Activated CD4-positive, alpha-beta memory T cell treated with anti-CD3 and anti-CD28 coated beads for 36 hours (primary cell): ENCODE data around the gene USP43. TPM values are rescaled to one million over a fixed set of nuclear protein-coding genes. Genes with fewer than 3 reads are reported as not detected.

Experiments used
- CTCF ChIA-PET: fragments of 350-600 bp; sonication (Branson Sonifier 250); formaldehyde crosslinking; loops from one replicate; lab custom pipeline; 2021; ENCODE audit warnings: antibody characterized with exemption, inconsistent platforms; lab: Charles Lee
- POLR2A ChIA-PET: fragments of 350-600 bp; sonication (Branson Sonifier 250); formaldehyde crosslinking; loops from one replicate; lab custom pipeline; 2021; ENCODE audit warnings: antibody characterized with exemption; lab: Charles Lee
- DNase-seq: peaks from one replicate; pipeline ENCODE4 v3.0.0-alpha.2; 2020
- H3K27ac Mint-ChIP-seq: one replicate; pipeline ENCODE4 v1.8.0; 2021; ENCODE audit warnings: mixed read lengths
- H3K27me3 Mint-ChIP-seq: one replicate; pipeline ENCODE4 v1.8.0; 2021; ENCODE audit warnings: mixed read lengths
- H3K36me3 Mint-ChIP-seq: one replicate; pipeline ENCODE4 v1.8.0; 2021; ENCODE audit warnings: mixed read lengths
- H3K4me1 Mint-ChIP-seq: one replicate; pipeline ENCODE4 v1.8.0; 2021; ENCODE audit warnings: low read depth, mixed read lengths
- H3K4me3 Mint-ChIP-seq: one replicate; pipeline ENCODE4 v1.8.0; 2021; ENCODE audit warnings: mild to moderate bottlenecking, mixed read lengths
- H3K9me3 Mint-ChIP-seq: one replicate; pipeline ENCODE4 v1.8.0; 2021; ENCODE audit warnings: mixed read lengths
- intact Hi-C: fragments of 100-400 bp; cut with micrococcal nuclease; formaldehyde crosslinking; loops from one replicate; pipeline ENCODE4 v1.15.1; 2023
- total RNA-seq, 2 experiments: library from RNA; stranded (reverse); gene quantifications; one replicate each; pipeline ENCODE4 v1.2.3, GENCODE V29; 2021

The USP43 gene
- total RNA-seq, 2 experiments from 2014 or later: 0.34 to 0.50 TPM

- no peaks in the 10 kb centered on the region for H3K4me1 Mint-ChIP-seq
- ChIA-PET CTCF (interaction anchor here (0.7 to 1.9 kb wide), 12 partner anchors 10 to 193 kb away, joined by 3 to 22 read pairs (median 4); partner anchors contain the start of genes CFAP52, DHRS7C and STX8), POLR2A (no interaction called here)
- intact Hi-C loops: no loop called here
- no peak overlapping the region for H3K4me3 Mint-ChIP-seq
- H3K36me3 Mint-ChIP-seq: no peaks in the 10 kb centered on the region
- H3K27ac Mint-ChIP-seq: no peak overlapping the region
- no peaks in the 10 kb centered on the region for H3K9me3 Mint-ChIP-seq
- DNase-seq: no peak
- peaks cover 11% of the 10 kb centered on the region for H3K27me3 Mint-ChIP-seq
Measured at GRCh38 chr17:9769036-9769695, 123.8 kb downstream of the USP43 start.

DNA sequence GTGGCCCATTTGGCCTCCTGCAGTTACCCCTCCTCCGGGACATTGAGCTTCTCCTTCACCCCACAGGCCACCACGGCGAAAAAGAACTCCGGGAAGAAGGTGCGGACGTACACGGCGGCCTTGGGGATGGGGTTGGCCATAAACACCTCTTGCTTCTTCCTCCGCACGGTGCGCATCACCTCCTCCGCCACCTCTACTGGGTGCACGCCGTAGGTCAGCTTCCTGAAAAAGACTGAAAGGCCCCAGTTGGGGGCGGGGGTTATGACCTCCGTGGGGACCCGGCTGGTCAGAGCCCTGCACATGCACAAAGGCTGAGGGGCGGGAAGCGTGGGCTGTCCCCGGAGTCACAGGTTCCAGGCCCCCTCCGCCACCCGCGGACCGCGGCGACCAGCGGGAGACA lies 126.1 kb downstream of the USP43 start:
- no peaks in the 10 kb centered on the region for H3K9me3 Mint-ChIP-seq
- no peak overlapping the region for H3K4me3 Mint-ChIP-seq
- ChIA-PET CTCF (no interaction called here), POLR2A (no interaction called here)
- intact Hi-C loops: no loop called here
- H3K27me3 Mint-ChIP-seq: peaks cover 3% of the 10 kb centered on the region
- no peak for DNase-seq
- H3K4me1 Mint-ChIP-seq: no peaks in the 10 kb centered on the region
- no peaks in the 10 kb centered on the region for H3K36me3 Mint-ChIP-seq
- no peak overlapping the region for H3K27ac Mint-ChIP-seq

DNA sequence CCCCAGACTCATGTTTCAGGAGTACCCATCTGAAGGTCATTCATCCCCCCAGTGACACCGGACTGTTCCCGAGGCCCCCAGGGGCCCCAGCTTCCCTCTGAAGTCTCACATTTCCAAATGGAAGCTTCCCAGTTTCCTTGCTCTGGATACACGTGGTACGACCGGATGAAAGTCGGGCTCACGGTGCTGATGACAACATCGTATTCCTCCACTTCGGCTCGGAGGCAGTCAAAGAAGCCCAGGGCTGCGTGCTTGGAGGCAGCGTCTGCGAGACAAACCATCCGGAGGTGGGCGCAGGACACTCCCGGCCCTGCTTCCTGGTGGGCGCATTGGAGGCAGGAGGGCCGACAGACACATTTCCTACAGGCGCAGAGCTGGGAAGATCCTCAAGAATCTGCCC lies 127.3 kb downstream of the USP43 start:
- no peak for DNase-seq
- Mint-ChIP-seq H3K4me3 (no peak overlapping the region), H3K27ac (no peak overlapping the region), H3K27me3 (peaks cover 3% of the 10 kb centered on the region), H3K4me1 (no peaks in the 10 kb centered on the region), H3K36me3 (no peaks in the 10 kb centered on the region), H3K9me3 (no peaks in the 10 kb centered on the region)
- CTCF ChIA-PET: no interaction called here
- intact Hi-C loops: no loop called here
- POLR2A ChIA-PET: no interaction called here

DNA sequence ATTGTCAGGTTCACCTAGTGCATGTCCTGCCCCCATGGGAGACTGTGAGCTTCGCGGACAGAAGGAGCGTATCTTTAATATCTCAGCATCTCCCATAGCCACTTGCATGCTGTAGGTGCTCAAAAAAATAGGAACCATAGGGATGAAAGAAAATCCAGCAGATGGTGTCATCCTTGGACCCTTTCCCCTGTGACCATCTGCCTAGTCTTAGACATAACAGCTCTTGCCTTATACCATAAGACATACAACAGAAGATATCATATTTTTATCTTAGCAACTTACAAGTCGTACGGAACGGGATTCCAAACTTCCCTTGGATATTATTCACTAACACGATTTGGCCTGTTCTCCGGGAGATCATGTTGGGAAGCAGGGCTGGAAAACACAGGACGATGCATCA lies 131.6 kb downstream of the USP43 start:
- no peaks in the 10 kb centered on the region for H3K4me1 Mint-ChIP-seq
- CTCF ChIA-PET: no interaction called here
- H3K36me3 Mint-ChIP-seq: no peaks in the 10 kb centered on the region
- no peak overlapping the region for H3K4me3 Mint-ChIP-seq
- no peak overlapping the region for H3K27ac Mint-ChIP-seq
- intact Hi-C loops: no loop called here
- no peaks in the 10 kb centered on the region for H3K9me3 Mint-ChIP-seq
- H3K27me3 Mint-ChIP-seq: peaks cover 3% of the 10 kb centered on the region
- POLR2A ChIA-PET: no interaction called here
- DNase-seq: no peak

Other genes starting within 250 kb of the USP43 start
- gene STX8, start 69.7 kb upstream of the USP43 start, total RNA-seq: 10 to 100 TPM; 75.2 to 75.8 TPM
- not detected for gene CFAP52, start 68.9 kb upstream of the USP43 start, total RNA-seq
- not detected for gene DHRS7C, start 146.1 kb downstream of the USP43 start, total RNA-seq
- gene GSG1L2, start 176.6 kb downstream of the USP43 start, total RNA-seq: not detected
- not detected for gene GLP2R, start 180.4 kb downstream of the USP43 start, total RNA-seq